Astrocyte of the cerebellum (primary cell): ENCODE data around the gene GMNC.

Experiments
- DNase-seq: peaks from one replicate; pipeline ENCODE4 v3.0.0-alpha.2; 2011; ENCODE audit warnings: low read depth
- H3K4me3 ChIP-seq: 2 replicates; pipeline ENCODE4 v1.5.1; 2011; ENCODE audit warnings: mild to moderate bottlenecking, low read depth, low read length, moderate library complexity
- CTCF ChIP-seq: IDR thresholded peaks from 2 replicates; pipeline ENCODE4 v1.5.1; 2012; ENCODE audit warnings: low read length, low read depth, moderate library complexity, mild to moderate bottlenecking; ENCODE audit errors: missing control alignments
- in situ Hi-C: cut with HindIII; loops from 2 replicates; pipeline ENCODE4 v1.10.0; 2017; ENCODE audit warnings: low sequenced_read_pairs

Gene GMNC

GRCh38 chr3:190854062-190854461, 8.4 kb downstream of the GMNC start:
- DNase-seq, result no peak
- TF ChIP-seq CTCF, result no peak
- in situ Hi-C loops, result no loop called here
- no peak overlapping the region for H3K4me3 ChIP-seq

GRCh38 chr3:190853464-190853863, 9.0 kb downstream of the GMNC start:
- in situ Hi-C loops, result no loop called here

GRCh38 chr3:190849607-190850006, 12.9 kb downstream of the GMNC start:
- DNase-seq, result no peak
- no peak for TF ChIP-seq CTCF
- no peak overlapping the region for H3K4me3 ChIP-seq
- in situ Hi-C loops, result no loop called here

More at GRCh38 chr3:190853464-190853863, 9.0 kb downstream of the GMNC start:
- no peak for DNase-seq
- no peak overlapping the region for H3K4me3 ChIP-seq
- no peak for TF ChIP-seq CTCF

- in situ Hi-C loops, result no loop called here
- no peak overlapping the region for H3K4me3 ChIP-seq
- TF ChIP-seq CTCF, result no peak
- DNase-seq, result no peak
Measured at GRCh38 chr3:190848870-190849269, 13.6 kb downstream of the GMNC start.

GRCh38 chr3:190847436-190847835, 15.1 kb downstream of the GMNC start:
- in situ Hi-C loops, result no loop called here
- no peak overlapping the region for H3K4me3 ChIP-seq
- no peak for TF ChIP-seq CTCF
- no peak for DNase-seq

GRCh38 chr3:190840146-190840545, 22.3 kb downstream of the GMNC start:
- TF ChIP-seq CTCF, result no peak
- H3K4me3 ChIP-seq, result no peak overlapping the region
- in situ Hi-C loops, result no loop called here
- DNase-seq, result no peak

GRCh38 chr3:190831225-190831624, 31.3 kb downstream of the GMNC start:
- TF ChIP-seq CTCF, result no peak
- in situ Hi-C loops, result no loop called here
- DNase-seq, result no peak
- no peak overlapping the region for H3K4me3 ChIP-seq
